RCC 7860 (cell line): ENCODE data around the gene ARSJ.

Source experiments
- DNase-seq: peaks from one replicate; pipeline ENCODE4 v3.0.0-alpha.2; 2015; ENCODE audit warnings: low spot score
- FAIRE-seq: peaks from 2 replicates; lab custom pipeline; 2012; peaks lifted over from hg19 to GRCh38; lab: Jason Lieb, UNC

Gene ARSJ

DNA sequence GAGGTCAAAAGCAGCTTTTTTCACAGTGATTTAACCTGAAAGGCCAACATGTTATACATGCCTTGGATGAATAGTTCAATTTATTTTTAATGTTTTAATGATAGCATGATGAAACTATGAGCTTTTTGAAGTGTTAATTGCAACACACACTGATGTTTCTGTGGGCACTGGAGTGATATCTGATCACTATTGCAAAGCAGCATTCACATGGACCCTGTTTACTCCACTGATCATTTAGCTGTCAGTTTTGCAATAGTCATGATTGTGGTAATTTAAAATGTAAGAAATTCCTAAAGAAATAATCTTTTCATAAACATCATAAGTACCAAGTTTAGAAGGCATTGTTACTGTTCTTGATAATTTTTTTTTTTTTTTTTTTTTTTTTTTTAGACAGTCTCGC lies 74.1 kb downstream of the ARSJ start:
- FAIRE-seq = no peak
- DNase-seq = no peak

- FAIRE-seq = no peak
- DNase-seq = no peak
Observed at GRCh38 chr4:113904877-113905276, 74.6 kb downstream of the ARSJ start.

DNA sequence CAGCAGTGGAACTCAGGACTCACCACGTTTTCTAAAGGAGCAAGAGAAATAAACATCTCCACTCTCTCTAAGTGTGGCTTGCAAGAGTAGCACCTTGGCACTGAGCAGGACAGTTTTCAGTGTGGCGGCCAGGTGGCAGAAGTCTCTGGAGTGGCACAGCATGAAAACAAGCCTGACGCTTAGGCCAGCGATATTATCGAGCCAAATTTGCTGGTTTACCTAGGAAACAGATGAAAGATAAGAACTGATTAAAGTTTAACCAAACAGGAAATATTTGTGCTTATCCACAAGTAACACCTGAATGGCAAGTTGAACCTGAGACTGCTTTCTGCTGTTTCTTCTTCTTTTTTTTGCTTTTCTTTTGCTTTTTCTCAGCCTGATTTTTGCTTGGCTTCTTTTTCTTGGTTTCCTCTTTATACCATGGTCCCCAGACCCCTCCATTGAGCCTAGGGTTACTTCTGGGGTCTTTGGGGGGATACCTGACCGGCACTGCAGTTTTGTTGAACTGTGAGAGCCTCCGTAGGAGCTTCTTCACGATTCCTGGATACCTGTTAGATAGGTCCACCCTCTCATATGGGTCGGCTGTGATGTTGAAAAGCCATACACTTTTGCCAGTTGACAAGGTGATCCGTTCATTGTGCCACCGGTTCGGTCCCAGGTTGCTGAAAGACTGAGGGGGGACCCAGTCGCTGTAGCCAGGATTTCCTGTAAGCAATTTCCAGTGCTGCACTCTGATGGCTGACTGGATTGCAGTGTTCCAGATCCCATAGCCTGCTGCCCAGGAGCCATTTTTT lies 77.3 kb downstream of the ARSJ start:
- FAIRE-seq (no peak), DNase-seq (no peak)

GRCh38 chr4:113899271-113900070 lies 80.0 kb downstream of the ARSJ start:
- DNase-seq (no peak), FAIRE-seq (peak; percentile 40)

DNA sequence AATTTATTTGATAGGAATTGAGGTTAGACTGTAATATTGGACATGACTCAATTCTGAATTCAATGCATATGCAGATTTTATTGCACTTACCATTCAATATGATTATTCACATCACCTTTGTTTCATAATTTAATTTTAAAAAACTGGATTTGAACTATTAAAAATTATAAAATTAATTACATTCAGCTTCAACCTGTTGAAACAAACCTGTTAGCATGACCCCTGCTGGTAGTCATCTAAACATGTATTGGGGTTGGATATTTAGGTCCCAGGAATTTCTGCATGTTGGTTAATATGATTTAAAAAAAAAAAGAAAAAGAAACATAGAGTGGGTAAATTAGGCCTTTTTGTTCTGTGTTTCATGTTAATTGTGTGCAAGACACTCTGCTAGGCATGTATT lies 85.9 kb downstream of the ARSJ start:
- no peak for FAIRE-seq
- DNase-seq = no peak

DNA sequence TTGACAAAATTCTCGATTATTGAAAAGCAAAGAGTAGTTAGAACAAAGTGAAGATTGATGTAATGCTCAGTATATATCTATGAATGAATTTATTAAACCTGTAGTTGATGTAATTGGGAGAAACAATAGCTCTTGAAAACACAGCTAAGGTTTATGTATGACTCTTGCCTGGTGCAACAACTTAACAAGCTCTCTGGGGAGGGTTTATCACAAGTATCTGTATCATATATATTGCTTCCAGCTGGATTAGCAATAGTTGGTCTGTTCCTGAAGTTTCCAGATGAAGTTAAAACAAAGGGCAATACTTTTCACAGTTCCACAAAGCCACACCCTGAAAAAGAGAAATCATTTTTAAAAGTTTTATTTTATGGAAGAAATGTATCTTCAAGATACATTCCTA lies 91.4 kb downstream of the ARSJ start:
- no peak for FAIRE-seq

DNA sequence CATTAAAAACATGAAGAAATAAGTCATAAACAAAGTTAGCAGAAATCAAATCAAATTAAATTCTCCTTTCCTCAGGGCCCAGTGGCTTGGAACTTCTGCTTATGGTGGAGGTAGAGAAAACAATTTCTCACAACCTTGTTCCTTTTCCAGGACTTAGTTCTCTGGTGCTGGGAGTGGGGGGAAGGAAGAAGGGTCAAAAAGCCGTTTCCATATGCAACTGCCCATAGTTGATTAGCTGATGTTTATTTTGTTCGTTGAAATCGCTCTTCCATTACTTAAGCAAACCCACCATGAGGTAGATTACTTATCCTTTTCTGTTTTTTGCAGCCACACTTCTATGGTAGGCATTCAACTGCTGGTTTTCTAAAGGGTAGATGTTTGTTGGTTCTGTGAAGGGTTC lies 94.2 kb downstream of the ARSJ start:
- DNase-seq (no peak), FAIRE-seq (no peak)

More for the DNA sequence above, 91.4 kb downstream of the ARSJ start:
- no peak for DNase-seq

GRCh38 chr4:113884655-113885054 lies 94.8 kb downstream of the ARSJ start:
- DNase-seq (no peak), FAIRE-seq (no peak)

GRCh38 chr4:113882668-113883067 lies 96.8 kb downstream of the ARSJ start:
- FAIRE-seq = no peak

GRCh38 chr4:113881256-113881655 lies 98.2 kb downstream of the ARSJ start:
- no peak for FAIRE-seq
- no peak for DNase-seq

More at GRCh38 chr4:113882668-113883067, 96.8 kb downstream of the ARSJ start:
- no peak for DNase-seq

GRCh38 chr4:113880240-113881028 lies 99.0 kb downstream of the ARSJ start:
- no peak for FAIRE-seq

GRCh38 chr4:113878668-113879067 lies 100.8 kb downstream of the ARSJ start:
- no peak for FAIRE-seq
- peak; percentile 41 for DNase-seq

More at GRCh38 chr4:113880240-113881028, 99.0 kb downstream of the ARSJ start:
- no peak for DNase-seq

DNA sequence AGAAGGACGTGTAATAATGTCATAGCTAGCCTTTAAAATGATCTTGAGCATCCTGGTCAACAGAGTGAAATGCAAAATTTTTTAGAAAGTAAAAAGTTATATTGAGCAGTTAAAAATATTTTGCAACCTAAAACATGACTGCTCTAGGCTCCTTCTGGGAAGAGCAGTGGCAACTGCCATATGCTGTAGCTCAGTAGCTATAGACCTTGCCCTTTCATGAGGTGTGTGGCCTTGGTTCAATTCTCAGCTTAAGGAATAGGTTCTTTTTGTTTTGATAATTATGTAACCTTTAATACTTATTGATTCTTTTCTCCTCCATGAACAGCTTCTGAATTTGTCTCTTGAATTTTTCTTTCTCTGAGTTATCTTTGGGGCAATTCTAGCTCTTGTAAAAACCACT lies 105.0 kb downstream of the ARSJ start:
- no peak for FAIRE-seq

GRCh38 chr4:113873508-113873907 lies 105.9 kb downstream of the ARSJ start:
- FAIRE-seq = no peak
- no peak for DNase-seq

More for the DNA sequence above, 105.0 kb downstream of the ARSJ start:
- no peak for DNase-seq

DNA sequence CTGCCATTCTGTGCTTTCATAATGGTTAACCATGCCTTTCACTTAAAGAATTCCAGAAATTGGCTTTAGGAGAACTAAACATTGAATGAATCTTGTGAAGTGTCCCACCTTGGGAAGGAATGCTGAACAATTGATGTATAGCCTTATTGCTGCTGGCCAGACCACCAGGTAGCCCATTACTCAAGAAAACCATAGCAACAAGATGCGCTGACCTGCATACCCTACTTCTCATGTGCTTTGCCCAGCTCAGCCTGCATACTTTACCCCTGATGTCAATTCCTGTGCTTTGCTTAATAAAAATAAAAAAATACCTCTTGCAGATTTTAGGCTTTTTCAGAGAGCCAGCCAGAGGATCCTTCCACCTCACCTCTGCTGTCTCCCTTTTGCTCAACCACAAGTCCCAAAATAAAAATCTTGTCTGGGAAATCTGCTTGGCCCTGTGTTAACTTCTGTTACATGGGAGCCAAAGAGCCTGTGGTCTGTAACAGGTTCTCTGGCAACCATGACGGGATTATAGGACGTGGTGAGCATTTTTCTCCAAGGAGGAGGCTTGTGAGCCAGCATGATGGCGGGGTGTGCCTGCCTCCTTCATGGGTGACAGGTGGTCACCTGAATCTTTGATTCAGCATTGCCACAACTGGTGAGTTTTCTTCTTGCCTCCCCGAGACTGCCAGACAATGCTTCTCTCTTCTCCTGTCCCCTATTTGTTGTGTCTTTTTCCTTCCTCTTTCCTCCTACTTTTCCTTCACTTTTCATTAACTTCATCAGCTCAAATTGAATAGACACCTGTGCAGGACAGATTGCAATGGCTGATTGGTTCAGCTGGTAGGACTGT lies 106.8 kb downstream of the ARSJ start:
- no peak for FAIRE-seq

DNA sequence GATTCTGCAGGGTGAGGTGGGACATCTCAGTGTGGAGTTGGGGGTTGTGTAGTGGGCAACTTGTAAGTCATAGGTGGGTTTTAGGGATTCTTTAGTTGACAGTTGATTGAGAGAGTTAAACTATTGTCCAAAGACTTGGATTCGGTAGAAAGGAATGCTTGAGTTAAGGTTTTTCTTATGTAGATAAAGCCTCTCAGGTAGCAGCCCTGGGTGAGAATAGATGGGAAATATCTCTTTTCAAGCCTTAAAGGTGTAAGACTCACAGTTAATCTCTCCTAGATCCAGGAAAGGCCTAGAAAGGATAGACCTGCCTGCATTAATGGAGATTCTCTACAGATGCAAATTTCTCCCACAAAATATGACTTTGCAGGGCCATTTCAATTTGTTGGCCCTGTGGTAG lies 108.4 kb downstream of the ARSJ start:
- DNase-seq (no peak), FAIRE-seq (no peak)

More for the DNA sequence above, 106.8 kb downstream of the ARSJ start:
- DNase-seq = peak; percentile 26

DNA sequence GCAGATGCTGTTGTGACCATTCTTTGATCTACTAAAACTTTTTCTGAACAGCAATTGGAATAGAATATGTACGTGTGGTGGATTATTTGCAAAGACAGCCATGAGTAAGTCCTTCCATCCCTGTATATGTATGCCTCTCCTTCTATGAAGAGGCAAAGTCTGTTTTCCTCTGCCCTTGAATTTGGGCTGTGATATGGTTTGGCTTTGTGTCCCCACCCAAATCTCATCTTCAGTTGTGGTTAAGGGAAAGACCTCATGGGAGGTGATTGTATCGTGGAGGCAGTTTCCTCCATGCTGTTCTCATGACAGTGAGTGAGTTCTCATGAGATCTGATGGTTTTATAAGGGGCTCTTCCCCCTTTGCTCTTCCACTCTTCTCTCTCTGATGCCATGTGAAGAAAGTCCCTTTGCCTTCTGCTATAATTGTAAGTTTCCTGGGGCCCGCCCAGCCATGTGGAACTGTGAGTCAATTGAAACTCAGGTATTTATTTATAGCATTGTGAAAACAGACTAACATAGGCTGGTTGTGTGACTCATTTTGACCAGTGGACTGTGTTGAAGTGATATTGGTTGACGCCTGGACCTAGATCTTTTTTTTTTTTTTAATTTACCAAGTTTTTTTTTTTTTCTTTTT lies 109.6 kb downstream of the ARSJ start:
- DNase-seq = peak; percentile 87
- peak; percentile 93 for FAIRE-seq

DNA sequence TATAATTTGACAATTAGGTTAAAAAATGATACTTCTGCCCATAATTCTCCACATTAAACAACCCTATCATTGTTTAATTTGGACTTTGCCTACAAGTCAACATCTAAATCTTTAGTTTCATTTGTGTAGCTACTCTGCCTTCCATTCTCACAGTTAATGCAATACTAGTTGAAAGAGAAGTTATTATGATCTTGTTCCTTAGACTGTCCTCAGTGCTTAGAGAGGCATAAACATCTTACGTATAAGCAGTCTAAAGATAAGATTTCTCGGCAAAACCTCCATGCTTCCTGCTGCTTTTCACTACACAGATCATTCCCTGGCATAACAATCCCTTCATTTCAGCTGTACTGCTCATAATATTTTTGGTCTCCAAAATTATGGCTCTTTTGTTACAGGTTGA lies 112.8 kb downstream of the ARSJ start:
- FAIRE-seq (no peak), DNase-seq (no peak)

DNA sequence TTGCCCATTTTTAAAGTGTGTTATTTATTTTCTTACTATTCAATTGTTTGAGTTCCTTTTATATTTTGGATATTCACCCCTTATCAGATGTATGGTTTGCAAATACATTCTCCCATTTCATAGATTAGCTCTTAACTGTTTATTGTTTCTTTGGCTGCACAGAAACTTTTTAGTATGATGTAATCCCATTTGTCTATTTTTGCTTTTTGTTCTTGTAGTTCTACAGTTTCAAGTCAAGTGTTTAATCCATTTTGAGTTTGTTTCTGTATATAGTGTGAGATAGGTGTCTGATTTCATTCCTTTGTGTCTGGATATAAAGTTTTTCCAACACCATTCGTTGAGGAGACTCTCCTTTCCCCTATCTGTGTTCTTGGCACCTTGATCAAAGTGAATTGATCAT lies 120.5 kb downstream of the ARSJ start:
- no peak for FAIRE-seq

GRCh38 chr4:113851816-113852215 lies 127.6 kb downstream of the ARSJ start:
- no peak for FAIRE-seq
- no peak for DNase-seq

More for the DNA sequence above, 120.5 kb downstream of the ARSJ start:
- DNase-seq = no peak
